Stimulated activated CD8-positive, alpha-beta memory T cell treated with anti-CD3 and anti-CD28 coated beads, Interleukin-4, amount 100 ng/mL, for 48 hours (primary cell): Measurements from ENCODE around the gene ARHGEF19.
"Not testable (repeated sequence)": the region's sequence is repeated elsewhere in the genome, so short reads cannot be mapped to it uniquely, and the experiment has no call there.

Source experiments
- DNase-seq: peaks from one replicate; pipeline ENCODE4 v3.0.0-alpha.2; 2020

ARHGEF19 gene

GRCh38 chr1:16212251-16212961 lies at the start of gene ARHGEF19:
Gene ARHGEF19 (minus strand): TSS chr1:16212652. CDS start chr1:16209054, 3,598 bp downstream.
- no peak for DNase-seq

GRCh38 chr1:16262067-16262466 lies 49.6 kb upstream of the ARHGEF19 start:
- DNase-seq = no peak

GRCh38 chr1:16260814-16261213 lies 48.4 kb upstream of the ARHGEF19 start:
- no peak for DNase-seq

- DNase-seq = no peak
Observed at GRCh38 chr1:16258591-16259135, 46.2 kb upstream of the ARHGEF19 start.

GRCh38 chr1:16257968-16258367 lies 45.5 kb upstream of the ARHGEF19 start:
- no peak for DNase-seq

- DNase-seq = not testable (repeated sequence)
Observed at GRCh38 chr1:16257556-16257955, 45.1 kb upstream of the ARHGEF19 start.

- no peak for DNase-seq
Observed at GRCh38 chr1:16256478-16256877, 44.0 kb upstream of the ARHGEF19 start.

- no peak for DNase-seq
Observed at GRCh38 chr1:16254263-16254928, 41.9 kb upstream of the ARHGEF19 start.

- DNase-seq = no peak
Observed at GRCh38 chr1:16253332-16253922, 41.0 kb upstream of the ARHGEF19 start.

GRCh38 chr1:16252912-16253311 lies 40.5 kb upstream of the ARHGEF19 start:
- no peak for DNase-seq

GRCh38 chr1:16251381-16251780 lies 38.9 kb upstream of the ARHGEF19 start:
- no peak for DNase-seq

- no peak for DNase-seq
Observed at GRCh38 chr1:16250524-16251251, 38.2 kb upstream of the ARHGEF19 start.

- no peak for DNase-seq
Observed at GRCh38 chr1:16249596-16250241, 37.3 kb upstream of the ARHGEF19 start.

- DNase-seq = no peak
Observed at GRCh38 chr1:16248603-16249516, 36.4 kb upstream of the ARHGEF19 start.

- DNase-seq = no peak
Observed at GRCh38 chr1:16248007-16248436, 35.6 kb upstream of the ARHGEF19 start.

- no peak for DNase-seq
Observed at GRCh38 chr1:16247441-16247840, 35.0 kb upstream of the ARHGEF19 start.

- DNase-seq = no peak
Observed at GRCh38 chr1:16246961-16247360, 34.5 kb upstream of the ARHGEF19 start.

- DNase-seq = not testable (repeated sequence)
Observed at GRCh38 chr1:16246239-16246638, 33.8 kb upstream of the ARHGEF19 start.

- DNase-seq = no peak
Observed at GRCh38 chr1:16245476-16246196, 33.2 kb upstream of the ARHGEF19 start.

- DNase-seq = no peak
Observed at GRCh38 chr1:16244650-16245285, 32.3 kb upstream of the ARHGEF19 start.
